Stimulated activated CD8-positive, alpha-beta memory T cell treated with anti-CD3 and anti-CD28 coated beads, Interleukin-15, amount 100 ng/mL, for 24 hours (primary cell): Measurements from ENCODE around the gene PAGE3.

Experiments used
- DNase-seq: peaks from one replicate; pipeline ENCODE4 v3.0.0-alpha.2; 2020; ENCODE audit warnings: low read depth

Gene PAGE3

GRCh38 chrX:55264816-55265215 is at the start of gene PAGE3:
TSS of gene PAGE3 (minus strand) at chrX:55264916. CDS start at chrX:55263903, 1,013 bp downstream.
- DNase-seq, result no peak

- DNase-seq, result no peak
Measured at GRCh38 chrX:55312655-55313054, 47.9 kb upstream of the PAGE3 start.

- no peak for DNase-seq
Measured at GRCh38 chrX:55290963-55291362, 26.2 kb upstream of the PAGE3 start.

- no peak for DNase-seq
Measured at GRCh38 chrX:55279832-55280231, 15.1 kb upstream of the PAGE3 start.

- no peak for DNase-seq
Measured at GRCh38 chrX:55260806-55261205, 3.9 kb downstream of the PAGE3 start.

GRCh38 chrX:55253528-55253927 is 11.2 kb downstream of the PAGE3 start:
- no peak for DNase-seq

- no peak for DNase-seq
Measured at GRCh38 chrX:55240788-55241340, 23.9 kb downstream of the PAGE3 start.

GRCh38 chrX:55220119-55220794 is 44.5 kb downstream of the PAGE3 start, which contains the start of gene PAGE5:
TSS of gene PAGE5 (plus strand) at chrX:55220346. CDS start at chrX:55221383, 1,037 bp downstream.
- DNase-seq, result no peak

GRCh38 chrX:55213381-55213780 is 51.3 kb downstream of the PAGE3 start:
- no peak for DNase-seq

GRCh38 chrX:55210931-55211677 is 53.6 kb downstream of the PAGE3 start:
- DNase-seq, result no peak
